ENCODE results near the gene APOLD1. TPM values are rescaled to one million over a fixed set of nuclear protein-coding genes. Genes with fewer than 3 reads are reported as not detected.

Gene APOLD1
- polyA plus RNA-seq, 1 donor (not counting 4 experiments of a cell fraction or from before 2014, with no cell fraction given) = 0.34 TPM

DNA sequence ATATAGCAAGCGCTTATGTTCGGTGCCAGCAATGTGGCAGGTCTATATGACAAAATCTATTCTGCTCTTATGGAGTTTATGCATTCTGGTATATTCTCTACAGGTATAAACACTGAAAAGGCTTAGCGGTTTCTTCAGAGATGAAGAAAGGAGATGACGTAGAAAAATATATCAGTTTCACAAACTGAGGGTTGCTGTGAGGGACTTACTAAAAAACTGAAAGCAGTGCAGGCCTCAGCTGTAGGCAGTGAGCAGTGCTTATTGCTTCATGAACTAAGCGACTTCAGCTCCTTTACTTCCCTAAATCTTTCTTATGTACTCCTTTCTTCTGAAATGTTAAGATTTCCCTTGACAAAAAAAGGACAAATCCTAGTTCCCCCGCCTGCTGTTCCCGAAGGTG, 32.2 kb downstream of the APOLD1 start:
- no peak overlapping the region for H3K9ac ChIP-seq (ENCODE audit: control insufficient read depth, extremely low read depth, insufficient read depth, low read length)
- H3K27me3 ChIP-seq (ENCODE audit: control insufficient read depth, extremely low read depth, insufficient read depth, low read length) = no peaks in the 10 kb centered on the region
- no peaks in the 10 kb centered on the region for H3K9me1 ChIP-seq (ENCODE audit: control insufficient read depth, extremely low read depth, insufficient read depth, low read length)
- H3K4me1 ChIP-seq (ENCODE audit: control insufficient read depth, extremely low read depth, insufficient read depth, low read length) = peaks cover 30% of the 10 kb centered on the region
- dilution Hi-C loops (cut with MboI; ENCODE audit: extremely low pct_ligation_motif_present, low sequenced_read_pairs) = no loop called here
- FAIRE-seq = no peak
- TF ChIP-seq, protein P1, sequence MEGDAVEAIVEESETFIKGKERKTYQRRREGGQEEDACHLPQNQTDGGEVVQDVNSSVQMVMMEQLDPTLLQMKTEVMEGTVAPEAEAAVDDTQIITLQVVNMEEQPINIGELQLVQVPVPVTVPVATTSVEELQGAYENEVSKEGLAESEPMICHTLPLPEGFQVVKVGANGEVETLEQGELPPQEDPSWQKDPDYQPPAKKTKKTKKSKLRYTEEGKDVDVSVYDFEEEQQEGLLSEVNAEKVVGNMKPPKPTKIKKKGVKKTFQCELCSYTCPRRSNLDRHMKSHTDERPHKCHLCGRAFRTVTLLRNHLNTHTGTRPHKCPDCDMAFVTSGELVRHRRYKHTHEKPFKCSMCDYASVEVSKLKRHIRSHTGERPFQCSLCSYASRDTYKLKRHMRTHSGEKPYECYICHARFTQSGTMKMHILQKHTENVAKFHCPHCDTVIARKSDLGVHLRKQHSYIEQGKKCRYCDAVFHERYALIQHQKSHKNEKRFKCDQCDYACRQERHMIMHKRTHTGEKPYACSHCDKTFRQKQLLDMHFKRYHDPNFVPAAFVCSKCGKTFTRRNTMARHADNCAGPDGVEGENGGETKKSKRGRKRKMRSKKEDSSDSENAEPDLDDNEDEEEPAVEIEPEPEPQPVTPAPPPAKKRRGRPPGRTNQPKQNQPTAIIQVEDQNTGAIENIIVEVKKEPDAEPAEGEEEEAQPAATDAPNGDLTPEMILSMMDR (optimal IDR thresholded peaks at IDR 0.05 in 1 of 3, IDR thresholded peaks at IDR 0.05 in 1 of 3, conservative IDR thresholded peaks at IDR 0.05 in 1 of 3; ENCODE audit: extremely low read depth in 1 of 3, insufficient read depth in 2 of 3, low read length in 3 of 3) = no peak
- TF ChIP-seq EZH2 (IDR thresholded peaks at IDR 0.05; ENCODE audit: low read length) = no peak
- peaks cover 81% of the 10 kb centered on the region for H3K79me2 ChIP-seq (ENCODE audit: control insufficient read depth, insufficient read depth, low read length)
- H3K36me3 ChIP-seq (ENCODE audit: control insufficient read depth in 2 of 2, extremely low read depth in 1 of 2, insufficient read depth in 2 of 2, low read length in 2 of 2) = peaks cover 7 to 21% of the 10 kb centered on the region in 2 experiments
- H3K9me3 ChIP-seq (ENCODE audit: control insufficient read depth, low read depth, low read length) = no peaks in the 10 kb centered on the region
- H4K20me1 ChIP-seq (ENCODE audit: control insufficient read depth, extremely low read depth, insufficient read depth, low read length) = no peaks in the 10 kb centered on the region
- no peak overlapping the region for H3K4me3 ChIP-seq (ENCODE audit: control insufficient read depth in 2 of 3, extremely low read depth in 1 of 3, insufficient read depth in 2 of 3, low read depth in 1 of 3, low read length in 3 of 3)
- no peak for DNase-seq (ENCODE audit: low read depth, low spot score)
- H3K4me2 ChIP-seq (ENCODE audit: control insufficient read depth, extremely low read depth, insufficient read depth, low read depth, low read length) = no peak overlapping the region
- H2AFZ ChIP-seq (ENCODE audit: control insufficient read depth, low read length) = no peak overlapping the region
- H3K27ac ChIP-seq (ENCODE audit: control insufficient read depth, insufficient read depth, low read length) = no peak overlapping the region

DNA sequence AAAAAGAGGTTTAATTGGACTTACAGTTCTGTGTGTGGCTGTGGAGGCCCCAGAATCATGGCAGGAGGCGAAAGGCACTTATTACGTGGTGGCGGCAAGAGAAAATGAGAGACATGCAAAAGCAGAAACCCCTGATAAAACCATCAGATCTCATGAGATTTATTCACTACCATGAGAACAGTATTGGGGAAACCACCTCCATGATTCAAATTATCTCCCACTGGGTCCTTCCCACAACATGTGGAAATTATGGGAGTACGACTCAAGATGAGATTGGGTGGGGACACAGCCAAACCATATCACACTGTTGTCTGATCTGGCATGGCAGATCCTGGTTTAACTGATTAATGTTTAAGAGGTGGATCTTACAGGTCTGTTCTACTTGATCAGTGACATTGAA, 33.2 kb downstream of the APOLD1 start:
- peak overlapping the region; percentile 6 for H3K9ac ChIP-seq (ENCODE audit: control insufficient read depth, extremely low read depth, insufficient read depth, low read length)

More for the DNA sequence above, 33.2 kb downstream of the APOLD1 start:
- H3K27ac ChIP-seq (ENCODE audit: control insufficient read depth, insufficient read depth, low read length) = peak overlapping the region; percentile 41
- H3K4me1 ChIP-seq (ENCODE audit: control insufficient read depth, extremely low read depth, insufficient read depth, low read length) = peaks cover 41% of the 10 kb centered on the region
- H3K4me2 ChIP-seq (ENCODE audit: control insufficient read depth, extremely low read depth, insufficient read depth, low read depth, low read length) = peak overlapping the region; percentile 20
- H3K9me1 ChIP-seq (ENCODE audit: control insufficient read depth, extremely low read depth, insufficient read depth, low read length) = no peaks in the 10 kb centered on the region
- no peaks in the 10 kb centered on the region for H3K27me3 ChIP-seq (ENCODE audit: control insufficient read depth, extremely low read depth, insufficient read depth, low read length)
- no peaks in the 10 kb centered on the region for H3K9me3 ChIP-seq (ENCODE audit: control insufficient read depth, low read depth, low read length)
- no peak overlapping the region for H3K4me3 ChIP-seq (ENCODE audit: control insufficient read depth in 2 of 3, extremely low read depth in 1 of 3, insufficient read depth in 2 of 3, low read depth in 1 of 3, low read length in 3 of 3)
- H3K36me3 ChIP-seq (ENCODE audit: control insufficient read depth in 2 of 2, extremely low read depth in 1 of 2, insufficient read depth in 2 of 2, low read length in 2 of 2) = peaks cover 7 to 27% of the 10 kb centered on the region in 2 experiments
- FAIRE-seq = no peak
- DNase-seq (ENCODE audit: low read depth, low spot score) = no peak
- TF ChIP-seq EZH2 (IDR thresholded peaks at IDR 0.05; ENCODE audit: low read length) = no peak
- TF ChIP-seq, protein P1 (optimal IDR thresholded peaks at IDR 0.05 in 1 of 3, IDR thresholded peaks at IDR 0.05 in 1 of 3, conservative IDR thresholded peaks at IDR 0.05 in 1 of 3; ENCODE audit: extremely low read depth in 1 of 3, insufficient read depth in 2 of 3, low read length in 3 of 3) = no peak
- H4K20me1 ChIP-seq (ENCODE audit: control insufficient read depth, extremely low read depth, insufficient read depth, low read length) = no peaks in the 10 kb centered on the region
- dilution Hi-C loops (cut with MboI; ENCODE audit: extremely low pct_ligation_motif_present, low sequenced_read_pairs) = no loop called here
- peaks cover 75% of the 10 kb centered on the region for H3K79me2 ChIP-seq (ENCODE audit: control insufficient read depth, insufficient read depth, low read length)
- H2AFZ ChIP-seq (ENCODE audit: control insufficient read depth, low read length) = no peak overlapping the region
